HEK293T (cell line): ENCODE data around the gene IRS2.
"Not testable (repeated sequence)": the region's sequence is repeated elsewhere in the genome, so short reads cannot be mapped to it uniquely, and the experiment has no call there.

Experiments used
- FOXM1 ChIP-seq: fragments of 450-650 bp; IDR thresholded peaks from 2 replicates; pipeline ENCODE4 v1.6.1; 2017; ENCODE audit warnings: mild to moderate bottlenecking, borderline replicate concordance
- ZNF384 ChIP-seq: fragments of 450-650 bp; IDR thresholded peaks from 2 replicates; pipeline ENCODE4 v1.6.1; 2016
- TF ChIP-seq, protein P1 (sequence below): fragments of 450-650 bp; IDR thresholded peaks from 2 replicates; pipeline ENCODE4 v1.6.1; 2016

DNA sequence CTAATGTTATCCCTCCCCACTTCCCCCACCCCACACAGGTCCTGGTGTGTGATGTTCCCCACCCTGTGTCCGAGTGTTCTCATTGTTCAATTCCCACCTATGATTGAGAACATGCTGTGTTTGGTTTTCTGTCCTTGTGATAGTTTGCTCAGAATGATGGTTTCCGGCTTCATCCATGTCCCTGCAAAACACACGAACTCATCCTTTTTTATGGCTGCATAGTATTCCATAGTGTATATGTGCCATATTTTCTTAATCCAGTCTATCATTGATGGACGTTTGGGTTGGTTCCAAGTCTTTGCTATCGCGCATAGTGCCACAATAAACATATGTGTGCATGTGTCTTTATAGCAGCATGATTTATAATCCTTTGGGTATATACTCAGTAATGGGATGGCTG lies 36.8 kb upstream of the IRS2 start:
- TF ChIP-seq ZNF384, FOXM1: not testable (repeated sequence)
- TF ChIP-seq, protein P1, sequence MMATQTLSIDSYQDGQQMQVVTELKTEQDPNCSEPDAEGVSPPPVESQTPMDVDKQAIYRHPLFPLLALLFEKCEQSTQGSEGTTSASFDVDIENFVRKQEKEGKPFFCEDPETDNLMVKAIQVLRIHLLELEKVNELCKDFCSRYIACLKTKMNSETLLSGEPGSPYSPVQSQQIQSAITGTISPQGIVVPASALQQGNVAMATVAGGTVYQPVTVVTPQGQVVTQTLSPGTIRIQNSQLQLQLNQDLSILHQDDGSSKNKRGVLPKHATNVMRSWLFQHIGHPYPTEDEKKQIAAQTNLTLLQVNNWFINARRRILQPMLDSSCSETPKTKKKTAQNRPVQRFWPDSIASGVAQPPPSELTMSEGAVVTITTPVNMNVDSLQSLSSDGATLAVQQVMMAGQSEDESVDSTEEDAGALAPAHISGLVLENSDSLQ = not testable (repeated sequence)
